H1 (cell line): ENCODE measurements around the gene RMC1. TPM values are rescaled to one million over a fixed set of nuclear protein-coding genes. Genes with fewer than 3 reads are reported as not detected.

ENCODE experiments used
- CTCF ChIA-PET: fragments of 300-600 bp; sonication (Branson Sonifier 250); formaldehyde crosslinking; loops from one replicate; lab custom pipeline; 2021; ENCODE audit not compliant: partially characterized antibody; lab: Charles Lee
- POLR2A ChIA-PET: fragments of 300-600 bp; sonication (Branson Sonifier 250); formaldehyde crosslinking; loops from one replicate; lab custom pipeline; 2021; ENCODE audit warnings: inconsistent platforms; ENCODE audit not compliant: partially characterized antibody; lab: Charles Lee
- DNase-seq, 2 experiments: peaks; one replicate each; pipeline versions ENCODE4 v3.0.0 to v3.0.0-alpha.2; 2010 to 2022; ENCODE audit warnings: low spot score in 2 of 2, low read depth in 1 of 2, mixed read lengths in 1 of 2
- FAIRE-seq: peaks from 2 replicates; lab custom pipeline; 2011; peaks lifted over from hg19 to GRCh38; lab: Jason Lieb, UNC
- H2AFZ ChIP-seq: 2 replicates; pipeline ENCODE4 v1.8.1; 2012; ENCODE audit warnings: low read length, inconsistent platforms
- H2AK5ac ChIP-seq: 2 replicates; pipeline ENCODE4 v1.6.1; 2013; ENCODE audit warnings: low read depth, low read length
- H2BK120ac ChIP-seq: replicated peaks from 2 replicates; pipeline ENCODE3; 2013; ENCODE audit warnings: low read depth, low read length, inconsistent platforms
- H2BK12ac ChIP-seq: 2 replicates; pipeline ENCODE4 v1.6.1; 2013; ENCODE audit warnings: low read depth, low read length
- H2BK15ac ChIP-seq: 2 replicates; pipeline ENCODE4 v1.6.1; 2013; ENCODE audit warnings: low read length
- H2BK20ac ChIP-seq: 2 replicates; pipeline ENCODE4 v1.6.1; 2013; ENCODE audit warnings: low read length
- H2BK5ac ChIP-seq: 2 replicates; pipeline ENCODE4 v1.6.1; 2013; ENCODE audit warnings: low read depth, low read length
- H3K14ac ChIP-seq: 2 replicates; pipeline ENCODE4 v1.6.1; 2013; ENCODE audit warnings: inconsistent platforms; ENCODE audit not compliant: insufficient read length
- H3K18ac ChIP-seq: 2 replicates; pipeline ENCODE4 v1.6.1; 2013; ENCODE audit warnings: low read length; ENCODE audit errors: extremely low read depth
- H3K23ac ChIP-seq: 2 replicates; pipeline ENCODE4 v1.6.1; 2013; ENCODE audit warnings: inconsistent platforms; ENCODE audit not compliant: insufficient read length
- H3K23me2 ChIP-seq: 2 replicates; pipeline ENCODE4 v1.6.1; 2013; ENCODE audit warnings: low read depth, low read length
- H3K27ac ChIP-seq: 2 replicates; pipeline ENCODE4 v1.6.1; 2011; ENCODE audit warnings: low read depth, low read length, inconsistent platforms
- H3K27me3 ChIP-seq, 4 experiments: replicated peaks in 1 of 4; 1 replicate in 1 of 4; 2 replicates in 3 of 4; pipeline versions ENCODE4 v1.6.1 to v1.8.1; 2011 to 2013; ENCODE audit warnings: low read length in 3 of 4, mild to moderate bottlenecking in 3 of 4, inconsistent platforms in 2 of 4, mixed read lengths in 2 of 4, moderate library complexity in 1 of 4; ENCODE audit not compliant: control insufficient read depth in 3 of 4, insufficient read depth in 3 of 4; ENCODE audit errors: extremely low read depth in 1 of 4
- H3K36me3 ChIP-seq, 4 experiments: 2 replicates each; pipeline versions ENCODE4 v1.6.1 to v1.8.1; 2011 to 2013; ENCODE audit warnings: mild to moderate bottlenecking in 4 of 4, low read length in 3 of 4, moderate library complexity in 2 of 4, control low read depth in 1 of 4, inconsistent platforms in 1 of 4; ENCODE audit not compliant: insufficient read depth in 4 of 4, control insufficient read depth in 2 of 4
- H3K4ac ChIP-seq: replicated peaks from 2 replicates; pipeline ENCODE3; 2013; ENCODE audit warnings: low read length, low read depth, mixed read lengths, inconsistent platforms; ENCODE audit not compliant: insufficient read length
- H3K4me1 ChIP-seq, 4 experiments: replicated peaks in 1 of 4; 1 replicate in 1 of 4; 2 replicates in 3 of 4; pipeline versions ENCODE4 v1.6.1 to v1.8.1; 2011 to 2013; ENCODE audit warnings: low read length in 3 of 4, inconsistent platforms in 2 of 4, mixed read lengths in 1 of 4; ENCODE audit not compliant: insufficient read depth in 4 of 4, control insufficient read depth in 3 of 4
- H3K4me2 ChIP-seq, 2 experiments: 2 replicates each; pipeline versions ENCODE4 v1.6.1 to v1.8.1; 2011 to 2013; ENCODE audit warnings: low read depth in 2 of 2, low read length in 2 of 2, control low read depth in 1 of 2, inconsistent platforms in 1 of 2, mild to moderate bottlenecking in 1 of 2; ENCODE audit not compliant: insufficient read depth in 1 of 2
- H3K4me3 ChIP-seq, 4 experiments: fragments of 200-600, 300-600 bp in 1 of 4; sonication (generic), shearing (Covaris generic), sonication (Bioruptor Twin) in 1 of 4; 2 replicates each; pipeline versions ENCODE4 v1.5.1 to v1.8.1; 2011 to 2016; ENCODE audit warnings: low read length in 4 of 4, low read depth in 3 of 4, control low read depth in 2 of 4, inconsistent platforms in 2 of 4, mild to moderate bottlenecking in 2 of 4, mixed read lengths in 1 of 4, moderate library complexity in 1 of 4; ENCODE audit not compliant: insufficient read depth in 2 of 4; ENCODE audit errors: extremely low read depth in 1 of 4
- H3K56ac ChIP-seq: replicated peaks from 2 replicates; pipeline ENCODE3; 2013; ENCODE audit warnings: low read depth, mild to moderate bottlenecking, mixed read lengths, low read length, inconsistent platforms; ENCODE audit not compliant: insufficient read length
- H3K79me1 ChIP-seq: 2 replicates; pipeline ENCODE4 v1.6.1; 2013; ENCODE audit warnings: low read depth, low read length, control low read depth
- H3K79me2 ChIP-seq, 2 experiments: 2 replicates each; pipeline versions ENCODE4 v1.6.1 to v1.8.1; 2012 to 2013; ENCODE audit warnings: low read length in 2 of 2, mild to moderate bottlenecking in 2 of 2, inconsistent platforms in 1 of 2; ENCODE audit not compliant: insufficient read depth in 2 of 2, control insufficient read depth in 1 of 2
- H3K9ac ChIP-seq, 4 experiments: replicated peaks in 1 of 4; 1 replicate in 1 of 4; 2 replicates in 3 of 4; pipeline versions ENCODE4 v1.6.1 to v1.8.1; 2011 to 2013; ENCODE audit warnings: low read depth in 3 of 4, low read length in 3 of 4, control low read depth in 2 of 4, mild to moderate bottlenecking in 2 of 4, moderate library complexity in 2 of 4, inconsistent platforms in 1 of 4; ENCODE audit errors: extremely low read depth in 1 of 4
- H3K9me3 ChIP-seq, 2 experiments: 2 replicates each; pipeline versions ENCODE4 v1.6.1 to v1.8.1; 2012 to 2013; ENCODE audit warnings: mild to moderate bottlenecking in 2 of 2, moderate library complexity in 2 of 2, control low read depth in 1 of 2, inconsistent platforms in 1 of 2, low read depth in 1 of 2, low read length in 1 of 2, mixed read lengths in 1 of 2; ENCODE audit not compliant: insufficient read depth in 2 of 2
- H4K20me1 ChIP-seq, 2 experiments: replicated peaks in 1 of 2; 2 replicates each; pipeline versions ENCODE3 to v1.8.1; 2011 to 2013; ENCODE audit warnings: inconsistent platforms in 2 of 2, low read length in 2 of 2, mild to moderate bottlenecking in 1 of 2; ENCODE audit not compliant: insufficient read depth in 2 of 2, control insufficient read depth in 1 of 2
- H4K5ac ChIP-seq: 2 replicates; pipeline ENCODE4 v1.6.1; 2013; ENCODE audit warnings: low read length, low read depth, mixed read lengths, inconsistent platforms; ENCODE audit not compliant: insufficient read length
- H4K8ac ChIP-seq: 2 replicates; pipeline ENCODE4 v1.8.0; 2013; ENCODE audit warnings: mild to moderate bottlenecking, moderate library complexity, low read length, inconsistent platforms; ENCODE audit not compliant: insufficient read depth; ENCODE audit errors: extremely low read depth
- H4K91ac ChIP-seq: replicated peaks from 2 replicates; pipeline ENCODE3; 2013; ENCODE audit warnings: low read length, mixed read lengths, inconsistent platforms; ENCODE audit not compliant: insufficient read length
- CHD2 ChIP-seq: IDR thresholded peaks from 2 replicates; pipeline ENCODE4 v1.6.1; 2012; ENCODE audit warnings: low read length, improper control_type of control experiment
- CREB1 ChIP-seq: IDR thresholded peaks from 2 replicates; pipeline ENCODE4 v1.6.1; 2012; ENCODE audit warnings: inconsistent platforms
- EGR1 ChIP-seq: IDR thresholded peaks from 2 replicates; pipeline ENCODE4 v1.6.1; 2011; ENCODE audit warnings: low read depth, low read length, borderline replicate concordance
- HDAC6 ChIP-seq: IDR thresholded peaks from one replicate; pipeline ENCODE4 v1.7.1; 2012; ENCODE audit warnings: low read depth, mild to moderate bottlenecking, inconsistent platforms, low read length, moderate library complexity
- JUN ChIP-seq: IDR thresholded peaks from 2 replicates; pipeline ENCODE4 v1.6.1; 2011; ENCODE audit warnings: low read depth, mild to moderate bottlenecking, improper control_type of control experiment, low read length
- NRF1 ChIP-seq: IDR thresholded peaks from 2 replicates; pipeline ENCODE4 v1.6.1; 2011; ENCODE audit warnings: mild to moderate bottlenecking, low read depth, low read length, improper control_type of control experiment
- POLR2A ChIP-seq, 2 experiments: IDR thresholded peaks; 1 replicate in 1 of 2; 2 replicates in 1 of 2; pipeline ENCODE4 v1.6.1; 2011; ENCODE audit warnings: low read depth in 2 of 2, low read length in 2 of 2, mild to moderate bottlenecking in 2 of 2; ENCODE audit errors: control extremely low read depth in 1 of 2
- POU5F1 ChIP-seq: IDR thresholded peaks from 2 replicates; pipeline ENCODE4 v1.6.1; 2011; ENCODE audit warnings: low read depth, mild to moderate bottlenecking, low read length, moderate library complexity
- RAD21 ChIP-seq, 2 experiments: IDR thresholded peaks in 1 of 2; conservative IDR thresholded peaks in 1 of 2; 2 replicates each; pipeline ENCODE4 v1.6.1; 2011; ENCODE audit warnings: low read depth in 2 of 2, low read length in 2 of 2, improper control_type of control experiment in 1 of 2, inconsistent platforms in 1 of 2, mild to moderate bottlenecking in 1 of 2, moderate library complexity in 1 of 2
- SIN3A ChIP-seq, 2 experiments: IDR thresholded peaks in 1 of 2; conservative IDR thresholded peaks in 1 of 2; 2 replicates each; pipeline ENCODE4 v1.6.1; 2011 to 2012; ENCODE audit warnings: low read length in 2 of 2, improper control_type of control experiment in 1 of 2, low read depth in 1 of 2, mild to moderate bottlenecking in 1 of 2
- TAF1 ChIP-seq: IDR thresholded peaks from 2 replicates; pipeline ENCODE4 v1.6.1; 2011; ENCODE audit warnings: mild to moderate bottlenecking, low read depth, low read length
- TAF7 ChIP-seq: optimal IDR thresholded peaks from 2 replicates; pipeline ENCODE3; 2011; ENCODE audit warnings: low read depth, mild to moderate bottlenecking, inconsistent platforms, low read length, moderate library complexity, borderline replicate concordance
- WGBS, 2 experiments: shearing (Covaris generic) in 1 of 2; methylation state at CpG; one replicate each; pipeline versions ENCODE4 v1.1.6 to v1.1.7; 2013 to 2015; ENCODE audit warnings: low lambda C conversion rate in 2 of 2, mixed read lengths in 2 of 2, inconsistent platforms in 1 of 2, low coverage in 1 of 2, missing lambda C conversion rate in 1 of 2; ENCODE audit not compliant: insufficient replicate concordance in 2 of 2, insufficient coverage in 1 of 2, insufficient read length in 1 of 2; ENCODE audit errors: extremely low coverage in 1 of 2, missing lambda C conversion rate in 1 of 2; 5-methylcytosine and 5-hydroxymethylcytosine counted together
- polyA plus RNA-seq, 7 experiments: library from polyadenylated mRNA; depleted of rRNA in 3 of 7; stranded (reverse) in 5 of 7; unstranded in 2 of 7; fragments of >200 nt in 5 of 7; fragments of 200-250 nt in 2 of 7; gene quantifications; 1 replicate in 5 of 7; 2 replicates in 1 of 7; 4 replicates in 1 of 7; pipeline versions ENCODE4 v1.2.1 to v1.2.3, GENCODE V29; 2011 to 2013; ENCODE audit warnings: missing spikeins in 2 of 7, mixed read lengths in 2 of 7
- total RNA-seq: library from RNA; stranded (reverse); fragmentation: NEBNext Ultra II Directional; extraction: Animal tissue kit (Norgen Biotek cat#: 25700); gene quantifications from 2 replicates; pipeline ENCODE4 v1.2.1, GENCODE V29; 2021
- TF ChIP-seq, protein P1 (sequence below): IDR thresholded peaks from 2 replicates; pipeline ENCODE4 v1.6.1; 2012; ENCODE audit warnings: low read length, inconsistent platforms

RMC1 gene
- total and polyA plus RNA-seq, 2 of the 8 experiments (the other 6 are each of a cell fraction or from before 2014, with no cell fraction given), result 16.4 to 20.1 TPM

DNA sequence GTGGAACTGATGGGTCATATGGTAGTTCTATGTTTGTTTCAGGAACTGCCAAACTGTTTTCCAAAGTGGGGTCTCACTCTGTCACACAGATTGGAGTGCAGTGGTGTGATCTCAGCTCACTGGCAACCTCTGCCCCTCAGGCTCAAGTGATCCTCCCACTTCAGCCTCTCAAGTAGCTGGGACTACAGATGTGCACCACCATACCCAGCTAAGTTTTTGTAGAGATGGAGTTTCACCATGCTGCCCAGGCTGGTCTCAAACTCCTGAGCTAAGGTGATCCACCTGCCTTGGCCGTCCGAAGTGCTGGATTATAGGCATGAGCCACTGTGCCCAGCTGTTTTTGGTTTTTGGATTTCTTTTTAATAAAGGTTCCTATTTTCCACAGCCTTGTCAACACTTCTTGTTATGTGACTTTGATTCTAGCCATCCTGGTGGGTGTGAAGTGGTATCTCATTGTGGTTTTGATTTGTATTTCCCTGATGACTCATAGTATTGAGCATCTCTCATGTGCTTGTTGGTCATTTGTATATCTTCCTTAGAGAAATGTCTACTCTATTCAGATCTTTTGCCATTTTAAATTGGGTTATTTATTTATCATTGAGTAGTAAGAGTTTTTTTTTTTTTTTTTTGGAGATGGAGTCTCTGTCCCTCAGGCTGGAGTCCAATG lies 60.2 kb downstream of the RMC1 start:
- no peaks in the 10 kb centered on the region for H3K4me1 ChIP-seq
- H3K18ac ChIP-seq, result no peak overlapping the region
- H3K4ac ChIP-seq, result no peak overlapping the region
- FAIRE-seq (no peak), DNase-seq (no peak)
- H3K79me1 ChIP-seq, result no peaks in the 10 kb centered on the region
- H2AFZ ChIP-seq, result no peak overlapping the region
- no peaks in the 10 kb centered on the region for H3K79me2 ChIP-seq
- no peak overlapping the region for H3K23ac ChIP-seq
- no peak overlapping the region for H2AK5ac ChIP-seq
- ChIA-PET POLR2A (no interaction called here), CTCF (no interaction called here)
- no peak overlapping the region for H2BK12ac ChIP-seq
- no peak overlapping the region for H3K9ac ChIP-seq
- no peaks in the 10 kb centered on the region for H4K20me1 ChIP-seq
- no peaks in the 10 kb centered on the region for H3K9me3 ChIP-seq
- no peak overlapping the region for H4K8ac ChIP-seq
- H3K56ac ChIP-seq, result no peak overlapping the region
- H3K4me2 ChIP-seq, result no peak overlapping the region
- no peaks in the 10 kb centered on the region for H3K27me3 ChIP-seq
- no peaks in the 10 kb centered on the region for H3K23me2 ChIP-seq
- H4K5ac ChIP-seq, result no peak overlapping the region
- H3K36me3 ChIP-seq, result peaks cover 11 to 45% (median 23%) of the 10 kb centered on the region in 4 experiments
- H4K91ac ChIP-seq, result no peak overlapping the region
- no peak overlapping the region for H3K14ac ChIP-seq
- no peak overlapping the region for H2BK15ac ChIP-seq
- H3K4me3 ChIP-seq, result no peak overlapping the region
- no peak overlapping the region for H2BK5ac ChIP-seq
- H3K27ac ChIP-seq, result no peak overlapping the region
- WGBS, 2 experiments, result 100% methylated on average over 2 of the region's 2 CpGs; no CpG with 5 or more reads in 1 of the 2 experiments
- H2BK120ac ChIP-seq, result no peak overlapping the region
- no peak overlapping the region for H2BK20ac ChIP-seq
- TF ChIP-seq NRF1 (no peak), CREB1 (no peak), SIN3A (conservative IDR thresholded peaks at IDR 0.05 in 1 of 2, IDR thresholded peaks at IDR 0.05 in 1 of 2; ENCODE audit: low read depth in 1 of 2, low read length in 2 of 2) (no peak), POU5F1 (no peak), EGR1 (no peak), POLR2A (IDR thresholded peaks at IDR 0.05; ENCODE audit: control extremely low read depth in 1 of 2, low read depth in 2 of 2, low read length in 2 of 2) (no peak), TAF7 (no peak), HDAC6 (no peak), RAD21 (IDR thresholded peaks at IDR 0.05 in 1 of 2, conservative IDR thresholded peaks at IDR 0.05 in 1 of 2; ENCODE audit: low read depth in 2 of 2, low read length in 2 of 2) (no peak), JUN (no peak), CHD2 (no peak), TAF1 (no peak)
- TF ChIP-seq, protein P1, sequence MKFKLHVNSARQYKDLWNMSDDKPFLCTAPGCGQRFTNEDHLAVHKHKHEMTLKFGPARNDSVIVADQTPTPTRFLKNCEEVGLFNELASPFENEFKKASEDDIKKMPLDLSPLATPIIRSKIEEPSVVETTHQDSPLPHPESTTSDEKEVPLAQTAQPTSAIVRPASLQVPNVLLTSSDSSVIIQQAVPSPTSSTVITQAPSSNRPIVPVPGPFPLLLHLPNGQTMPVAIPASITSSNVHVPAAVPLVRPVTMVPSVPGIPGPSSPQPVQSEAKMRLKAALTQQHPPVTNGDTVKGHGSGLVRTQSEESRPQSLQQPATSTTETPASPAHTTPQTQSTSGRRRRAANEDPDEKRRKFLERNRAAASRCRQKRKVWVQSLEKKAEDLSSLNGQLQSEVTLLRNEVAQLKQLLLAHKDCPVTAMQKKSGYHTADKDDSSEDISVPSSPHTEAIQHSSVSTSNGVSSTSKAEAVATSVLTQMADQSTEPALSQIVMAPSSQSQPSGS, result no peak
